K562 (cell line): ENCODE results near the gene CTPS2. TPM values are rescaled to one million over a fixed set of nuclear protein-coding genes. Genes with fewer than 3 reads are reported as not detected.

Source experiments
- CHD4 ChIP-seq: fragments of 200-600 bp; sonication (generic); IDR thresholded peaks from 3 replicates; pipeline ENCODE4 v1.6.1; 2012; ENCODE audit warnings: low read depth, mild to moderate bottlenecking, mixed read lengths, low read length, inconsistent platforms; ENCODE audit not compliant: insufficient read depth, insufficient replicate concordance, poor library complexity, severe bottlenecking
- IFI16 ChIP-seq: fragments of 250-450 bp; sonication (Bioruptor Pico); IDR thresholded peaks from 2 replicates; pipeline ENCODE4 v2.1.2; 2022; ENCODE audit warnings: mild to moderate bottlenecking, inconsistent platforms
- MCM3 ChIP-seq: fragments of 450-650 bp; IDR thresholded peaks from 2 replicates; pipeline ENCODE4 v1.6.1; 2016
- PHF21A ChIP-seq: fragments of 450-650 bp; IDR thresholded peaks from 2 replicates; pipeline ENCODE4 v1.6.1; 2017; ENCODE audit warnings: low read depth, borderline replicate concordance
- polyA plus RNA-seq, 8 experiments: library from polyadenylated mRNA; depleted of rRNA in 4 of 8; stranded (reverse) in 5 of 8; unstranded in 3 of 8; fragments of >200 nt; fragmentation: Nextera tagmentation in 2 of 8; fragmentation: Illumina TruSeq in 1 of 8; extraction: Ambion mirVana in 2 of 8; extraction: Trizol in 1 of 8; gene quantifications; 2 replicates each; pipeline versions ENCODE4 v1.2.1 to v1.2.3, GENCODE V29; 2011 to 2014; ENCODE audit warnings: inconsistent platforms in 1 of 8, missing spikeins in 1 of 8
- total RNA-seq, 7 experiments: library from RNA; depleted of rRNA in 6 of 7; stranded (reverse); fragments of >200 nt in 6 of 7; fragmentation: Illumina TruSeq in 2 of 7; extraction: Trizol in 2 of 7; gene quantifications; 2 replicates each; pipeline versions ENCODE4 v1.2.1 to v1.2.3, GENCODE V29; 2011 to 2021; ENCODE audit warnings: low replicate concordance in 1 of 7
- TF ChIP-seq, protein P1 (sequence below), 2 experiments: fragments of 450-650 bp; formaldehyde crosslinking in 1 of 2; IDR thresholded peaks; 2 replicates each; pipeline versions ENCODE4 v1.4.0 to v1.6.1; 2014 to 2020; ENCODE audit warnings: mild to moderate bottlenecking in 2 of 2, borderline replicate concordance in 1 of 2, low read depth in 1 of 2
- TF ChIP-seq, protein P2 (sequence below): sonication (generic); IDR thresholded peaks from 2 replicates; pipeline ENCODE4 v1.6.1; 2016

The CTPS2 gene
- total and polyA plus RNA-seq, 9 of the 15 experiments (the other 6 are each of a cell fraction or from before 2014, with no cell fraction given): 5.4 to 19.5 (median 14.1) TPM

DNA sequence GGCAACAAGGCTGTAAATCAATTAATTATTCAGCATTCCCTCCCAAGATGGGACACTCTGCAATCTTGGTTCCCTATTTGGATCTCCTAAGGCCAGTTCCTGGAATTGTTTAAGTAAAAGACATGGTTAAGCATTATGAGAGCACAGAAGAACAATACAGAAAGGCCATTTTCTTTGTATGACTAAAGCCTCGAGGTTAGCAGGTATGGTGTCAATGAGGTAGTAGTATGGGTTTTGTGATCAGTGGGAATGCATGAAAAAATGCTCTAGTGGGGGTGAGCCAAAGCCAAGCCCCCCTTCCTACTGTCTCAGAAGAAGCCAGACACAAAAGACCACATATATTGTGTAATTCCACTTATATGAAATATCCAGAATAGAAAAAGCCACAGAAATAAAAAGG lies 124.2 kb downstream of the CTPS2 start (continued):
- TF ChIP-seq, protein P1, sequence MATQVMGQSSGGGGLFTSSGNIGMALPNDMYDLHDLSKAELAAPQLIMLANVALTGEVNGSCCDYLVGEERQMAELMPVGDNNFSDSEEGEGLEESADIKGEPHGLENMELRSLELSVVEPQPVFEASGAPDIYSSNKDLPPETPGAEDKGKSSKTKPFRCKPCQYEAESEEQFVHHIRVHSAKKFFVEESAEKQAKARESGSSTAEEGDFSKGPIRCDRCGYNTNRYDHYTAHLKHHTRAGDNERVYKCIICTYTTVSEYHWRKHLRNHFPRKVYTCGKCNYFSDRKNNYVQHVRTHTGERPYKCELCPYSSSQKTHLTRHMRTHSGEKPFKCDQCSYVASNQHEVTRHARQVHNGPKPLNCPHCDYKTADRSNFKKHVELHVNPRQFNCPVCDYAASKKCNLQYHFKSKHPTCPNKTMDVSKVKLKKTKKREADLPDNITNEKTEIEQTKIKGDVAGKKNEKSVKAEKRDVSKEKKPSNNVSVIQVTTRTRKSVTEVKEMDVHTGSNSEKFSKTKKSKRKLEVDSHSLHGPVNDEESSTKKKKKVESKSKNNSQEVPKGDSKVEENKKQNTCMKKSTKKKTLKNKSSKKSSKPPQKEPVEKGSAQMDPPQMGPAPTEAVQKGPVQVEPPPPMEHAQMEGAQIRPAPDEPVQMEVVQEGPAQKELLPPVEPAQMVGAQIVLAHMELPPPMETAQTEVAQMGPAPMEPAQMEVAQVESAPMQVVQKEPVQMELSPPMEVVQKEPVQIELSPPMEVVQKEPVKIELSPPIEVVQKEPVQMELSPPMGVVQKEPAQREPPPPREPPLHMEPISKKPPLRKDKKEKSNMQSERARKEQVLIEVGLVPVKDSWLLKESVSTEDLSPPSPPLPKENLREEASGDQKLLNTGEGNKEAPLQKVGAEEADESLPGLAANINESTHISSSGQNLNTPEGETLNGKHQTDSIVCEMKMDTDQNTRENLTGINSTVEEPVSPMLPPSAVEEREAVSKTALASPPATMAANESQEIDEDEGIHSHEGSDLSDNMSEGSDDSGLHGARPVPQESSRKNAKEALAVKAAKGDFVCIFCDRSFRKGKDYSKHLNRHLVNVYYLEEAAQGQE (IDR thresholded peaks at IDR 0.05; ENCODE audit: borderline replicate concordance): no peak
- TF ChIP-seq, protein P1 (CRISPR knock-in tag; IDR thresholded peaks at IDR 0.05; ENCODE audit: low read depth): no peak
- TF ChIP-seq CHD4 (no peak), MCM3 (no peak), PHF21A (no peak), IFI16 (no peak)
- TF ChIP-seq, protein P2, sequence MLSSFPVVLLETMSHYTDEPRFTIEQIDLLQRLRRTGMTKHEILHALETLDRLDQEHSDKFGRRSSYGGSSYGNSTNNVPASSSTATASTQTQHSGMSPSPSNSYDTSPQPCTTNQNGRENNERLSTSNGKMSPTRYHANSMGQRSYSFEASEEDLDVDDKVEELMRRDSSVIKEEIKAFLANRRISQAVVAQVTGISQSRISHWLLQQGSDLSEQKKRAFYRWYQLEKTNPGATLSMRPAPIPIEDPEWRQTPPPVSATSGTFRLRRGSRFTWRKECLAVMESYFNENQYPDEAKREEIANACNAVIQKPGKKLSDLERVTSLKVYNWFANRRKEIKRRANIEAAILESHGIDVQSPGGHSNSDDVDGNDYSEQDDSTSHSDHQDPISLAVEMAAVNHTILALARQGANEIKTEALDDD: no peak
